Activated naive CD8-positive, alpha-beta T cell treated with anti-CD3 and anti-CD28 coated beads, Interleukin-2, amount 50 U/mL, for 24 hours (primary cell): Measurements from ENCODE around the gene AKT3.
"Not testable (repeated sequence)": the region's sequence is repeated elsewhere in the genome, so short reads cannot be mapped to it uniquely, and the experiment has no call there.

Experiments used
- ATAC-seq: fragments of 150-1000 bp; cut with Tn5 transposase; one replicate; pipeline ENCODE4 v1.10.0; 2021
- DNase-seq: peaks from one replicate; pipeline ENCODE4 v3.0.0; 2021
- H3K27ac Mint-ChIP-seq: one replicate; pipeline ENCODE4 v1.8.0; 2021; ENCODE audit warnings: mild to moderate bottlenecking, mixed read lengths
- H3K27me3 Mint-ChIP-seq: one replicate; pipeline ENCODE4 v1.8.0; 2021; ENCODE audit warnings: mixed read lengths
- H3K36me3 Mint-ChIP-seq: one replicate; pipeline ENCODE4 v1.8.0; 2021; ENCODE audit warnings: low read depth, mixed read lengths
- H3K4me1 Mint-ChIP-seq: one replicate; pipeline ENCODE4 v1.8.0; 2021; ENCODE audit warnings: mixed read lengths
- H3K4me3 Mint-ChIP-seq: one replicate; pipeline ENCODE4 v1.8.0; 2021; ENCODE audit warnings: mild to moderate bottlenecking, moderate library complexity, mixed read lengths
- H3K9me3 Mint-ChIP-seq: one replicate; pipeline ENCODE4 v1.8.0; 2021; ENCODE audit warnings: mixed read lengths

The AKT3 gene

DNA sequence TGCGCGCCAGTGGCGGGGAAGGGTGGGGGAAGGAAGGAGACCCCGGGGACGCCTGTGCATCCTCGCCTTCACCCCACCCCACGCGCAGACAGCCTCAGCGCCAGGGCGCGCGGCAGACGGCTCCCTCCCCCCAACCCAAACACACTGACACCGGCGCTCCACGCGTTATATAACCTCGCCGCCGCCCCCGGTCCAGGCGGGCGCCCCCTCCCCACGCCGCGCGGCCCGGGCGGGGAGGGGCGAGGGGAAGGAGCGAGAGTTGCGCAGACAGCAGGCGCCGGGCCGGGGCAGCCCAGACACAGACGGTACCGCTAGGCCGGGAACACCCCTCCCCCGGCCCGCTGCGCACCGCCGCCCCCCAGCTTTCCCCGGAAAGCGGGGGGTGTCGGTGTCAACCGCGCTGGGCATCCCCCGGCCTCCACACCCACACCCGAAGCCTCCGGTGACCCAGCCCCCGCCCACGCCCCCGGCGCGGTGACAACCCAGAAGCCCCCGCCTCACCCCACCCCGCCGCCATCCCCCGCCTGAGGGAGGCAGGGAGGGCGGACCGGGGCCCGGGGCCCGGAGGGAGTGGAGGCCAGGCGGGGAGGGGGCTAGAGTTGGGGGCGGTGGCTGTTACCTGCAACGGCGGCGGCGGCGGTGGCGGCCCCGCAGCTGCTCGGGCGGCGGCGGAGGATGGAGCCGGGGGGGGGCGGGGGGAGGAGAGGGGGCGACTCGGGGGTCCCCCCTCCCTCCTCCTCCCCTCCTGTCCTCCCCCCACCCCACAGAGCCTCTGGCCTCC is 432 bp downstream of the AKT3 start:
- Mint-ChIP-seq H3K27me3 (no peaks in the 10 kb centered on the region), H3K36me3 (no peaks in the 10 kb centered on the region), H3K4me3 (peak overlapping the region; percentile 91), H3K9me3 (no peaks in the 10 kb centered on the region), H3K4me1 (peaks cover 39% of the 10 kb centered on the region), H3K27ac (peak overlapping the region; percentile 93)
- ATAC-seq (peak; percentile 22), DNase-seq (peak; percentile 65)

- Mint-ChIP-seq H3K4me3 (peak overlapping the region; percentile 91), H3K4me1 (peaks cover 43% of the 10 kb centered on the region), H3K9me3 (no peaks in the 10 kb centered on the region), H3K27me3 (no peaks in the 10 kb centered on the region), H3K36me3 (no peaks in the 10 kb centered on the region), H3K27ac (peak overlapping the region; percentile 93)
- ATAC-seq: peak; percentile 8
- peak; percentile 50 for DNase-seq
Measured at GRCh38 chr1:243848858-243849420, 1.1 kb downstream of the AKT3 start.

- no peaks in the 10 kb centered on the region for H3K9me3 Mint-ChIP-seq
- DNase-seq (no peak), ATAC-seq (no peak)
- H3K27me3 Mint-ChIP-seq: no peaks in the 10 kb centered on the region
- H3K36me3 Mint-ChIP-seq: no peaks in the 10 kb centered on the region
- H3K4me1 Mint-ChIP-seq: peaks cover 49% of the 10 kb centered on the region
- H3K27ac Mint-ChIP-seq: peak overlapping the region; percentile 93
- H3K4me3 Mint-ChIP-seq: peak overlapping the region; percentile 91
Measured at GRCh38 chr1:243848165-243848857, 1.7 kb downstream of the AKT3 start.

- H3K4me1 Mint-ChIP-seq: peaks cover 49% of the 10 kb centered on the region
- DNase-seq: no peak
- no peak for ATAC-seq
- no peaks in the 10 kb centered on the region for H3K9me3 Mint-ChIP-seq
- no peaks in the 10 kb centered on the region for H3K36me3 Mint-ChIP-seq
- no peak overlapping the region for H3K27ac Mint-ChIP-seq
- no peaks in the 10 kb centered on the region for H3K27me3 Mint-ChIP-seq
- no peak overlapping the region for H3K4me3 Mint-ChIP-seq
Measured at GRCh38 chr1:243846761-243847160, 3.3 kb downstream of the AKT3 start.

DNA sequence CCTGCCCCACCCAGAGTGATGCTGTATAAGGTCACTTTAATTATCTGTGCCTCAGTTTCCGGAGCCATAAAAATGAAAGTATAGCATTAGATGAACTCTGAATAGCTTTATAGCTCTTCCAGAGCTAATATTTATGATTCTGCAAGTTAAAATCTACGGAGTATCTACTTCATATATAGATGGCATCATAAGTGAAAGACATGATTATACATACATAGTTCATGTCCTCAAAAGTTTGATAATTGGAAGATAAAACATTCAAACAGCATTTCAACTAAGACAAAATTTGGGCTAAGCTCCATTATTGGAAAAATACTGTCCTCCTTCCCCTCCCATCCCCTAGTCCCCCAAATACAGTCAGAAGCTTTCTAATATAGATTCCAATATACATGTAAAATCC is 4.2 kb downstream of the AKT3 start:
- Mint-ChIP-seq H3K27ac (no peak overlapping the region), H3K36me3 (no peaks in the 10 kb centered on the region), H3K27me3 (no peaks in the 10 kb centered on the region), H3K9me3 (no peaks in the 10 kb centered on the region), H3K4me3 (no peak overlapping the region), H3K4me1 (peaks cover 48% of the 10 kb centered on the region)
- no peak for DNase-seq
- no peak for ATAC-seq

GRCh38 chr1:243844186-243844585 is 5.9 kb downstream of the AKT3 start:
- Mint-ChIP-seq H3K36me3 (no peaks in the 10 kb centered on the region), H3K27ac (no peak overlapping the region), H3K4me1 (peaks cover 54% of the 10 kb centered on the region), H3K27me3 (no peaks in the 10 kb centered on the region), H3K9me3 (no peaks in the 10 kb centered on the region), H3K4me3 (no peak overlapping the region)
- DNase-seq (no peak), ATAC-seq (no peak)

GRCh38 chr1:243842978-243843511 is 7.0 kb downstream of the AKT3 start:
- Mint-ChIP-seq H3K27ac (peak overlapping the region; percentile 83), H3K9me3 (no peaks in the 10 kb centered on the region), H3K4me3 (peak overlapping the region; percentile 41), H3K27me3 (no peaks in the 10 kb centered on the region), H3K36me3 (no peaks in the 10 kb centered on the region), H3K4me1 (peaks cover 52% of the 10 kb centered on the region)
- ATAC-seq (peak; percentile 81), DNase-seq (peak; percentile 12)

DNA sequence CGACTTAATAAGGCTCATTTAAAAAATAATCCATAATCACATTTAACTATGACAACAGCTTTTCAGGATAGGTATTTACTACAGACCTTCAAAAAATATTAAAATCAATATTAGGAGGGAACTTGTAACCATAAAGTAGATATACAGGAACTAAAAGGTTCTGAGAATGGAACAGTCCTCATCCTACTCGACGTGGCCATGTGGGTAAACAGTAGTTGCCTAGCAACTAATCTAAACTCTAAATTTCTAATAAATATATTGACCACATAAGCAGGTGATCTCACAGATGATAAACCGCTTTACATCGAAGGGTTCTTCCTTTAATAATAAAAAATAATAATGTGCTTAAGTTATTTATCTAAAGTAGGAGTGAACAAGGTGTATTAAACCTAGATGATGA is 7.9 kb downstream of the AKT3 start:
- DNase-seq: no peak
- Mint-ChIP-seq H3K4me3 (no peak overlapping the region), H3K27me3 (no peaks in the 10 kb centered on the region), H3K4me1 (peaks cover 57% of the 10 kb centered on the region), H3K27ac (no peak overlapping the region), H3K9me3 (peaks cover 7% of the 10 kb centered on the region), H3K36me3 (peaks cover 6% of the 10 kb centered on the region)
- ATAC-seq: no peak

DNA sequence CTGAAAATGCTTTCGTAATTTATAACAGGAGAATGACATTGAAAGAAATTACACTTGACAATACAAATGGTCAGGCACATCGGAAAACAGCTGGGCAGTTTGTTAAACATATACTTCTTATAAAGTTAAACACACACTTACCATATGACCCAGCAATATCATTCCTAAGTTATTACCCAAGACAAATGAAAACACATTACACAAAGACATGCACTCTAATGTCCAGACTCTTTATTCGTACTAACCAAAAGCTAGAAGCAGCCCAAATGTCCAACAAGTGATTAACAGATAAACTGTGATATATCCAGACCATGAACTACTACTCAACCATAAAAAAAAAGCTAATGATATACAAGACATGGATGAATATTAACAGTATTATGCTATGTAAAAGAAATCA is 8.5 kb downstream of the AKT3 start:
- Mint-ChIP-seq H3K4me3 (no peak overlapping the region), H3K9me3 (peaks cover 10% of the 10 kb centered on the region), H3K4me1 (peaks cover 60% of the 10 kb centered on the region), H3K27me3 (no peaks in the 10 kb centered on the region), H3K36me3 (peaks cover 12% of the 10 kb centered on the region), H3K27ac (no peak overlapping the region)
- no peak for DNase-seq
- ATAC-seq: no peak

DNA sequence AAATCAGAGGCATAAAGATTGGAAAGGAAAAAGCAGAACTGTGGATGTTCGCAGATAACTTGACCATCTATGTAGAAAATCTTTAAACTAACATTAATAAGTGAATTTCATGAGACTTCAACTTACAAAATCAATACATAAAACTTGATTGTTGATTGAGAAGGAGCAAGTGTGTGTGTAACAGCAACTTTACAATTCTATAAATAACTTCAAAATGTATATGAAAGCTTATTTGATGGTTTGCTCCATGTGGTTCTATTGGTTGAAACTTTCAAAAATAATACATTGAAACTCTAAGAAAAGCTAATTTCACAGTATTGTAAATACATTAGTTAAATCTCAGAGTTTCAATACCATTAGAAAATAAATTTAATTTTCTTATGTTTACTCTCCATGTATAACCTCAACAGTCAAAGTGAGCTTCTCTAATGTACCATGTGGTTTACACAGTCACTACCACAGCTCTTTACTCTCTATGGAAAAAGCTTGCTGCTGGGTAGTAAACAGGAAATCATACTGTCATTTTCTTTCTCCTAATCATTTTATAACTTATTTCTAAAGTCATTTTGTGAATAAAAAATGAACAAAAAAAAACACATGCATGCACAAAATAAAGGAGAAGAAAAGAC is 12.0 kb downstream of the AKT3 start:
- ATAC-seq: peak; percentile 92
- peak overlapping the region; percentile 81 for H3K27ac Mint-ChIP-seq
- H3K27me3 Mint-ChIP-seq: no peaks in the 10 kb centered on the region
- DNase-seq: no peak
- peaks cover 40% of the 10 kb centered on the region for H3K36me3 Mint-ChIP-seq
- peaks cover 53% of the 10 kb centered on the region for H3K4me1 Mint-ChIP-seq
- no peak overlapping the region for H3K4me3 Mint-ChIP-seq
- peaks cover 33% of the 10 kb centered on the region for H3K9me3 Mint-ChIP-seq

- Mint-ChIP-seq H3K9me3 (peaks cover 33% of the 10 kb centered on the region), H3K36me3 (peaks cover 40% of the 10 kb centered on the region), H3K27ac (no peak overlapping the region), H3K27me3 (no peaks in the 10 kb centered on the region), H3K4me1 (peaks cover 54% of the 10 kb centered on the region), H3K4me3 (no peak overlapping the region)
- ATAC-seq (no peak), DNase-seq (no peak)
Measured at GRCh38 chr1:243834130-243834529, 15.9 kb downstream of the AKT3 start.

GRCh38 chr1:243831463-243831862 is 18.6 kb downstream of the AKT3 start:
- Mint-ChIP-seq H3K27me3 (no peaks in the 10 kb centered on the region), H3K27ac (peak overlapping the region; percentile 37), H3K9me3 (peaks cover 22% of the 10 kb centered on the region), H3K36me3 (peaks cover 35% of the 10 kb centered on the region), H3K4me3 (no peak overlapping the region), H3K4me1 (peaks cover 45% of the 10 kb centered on the region)
- ATAC-seq (peak; percentile 89), DNase-seq (no peak)

DNA sequence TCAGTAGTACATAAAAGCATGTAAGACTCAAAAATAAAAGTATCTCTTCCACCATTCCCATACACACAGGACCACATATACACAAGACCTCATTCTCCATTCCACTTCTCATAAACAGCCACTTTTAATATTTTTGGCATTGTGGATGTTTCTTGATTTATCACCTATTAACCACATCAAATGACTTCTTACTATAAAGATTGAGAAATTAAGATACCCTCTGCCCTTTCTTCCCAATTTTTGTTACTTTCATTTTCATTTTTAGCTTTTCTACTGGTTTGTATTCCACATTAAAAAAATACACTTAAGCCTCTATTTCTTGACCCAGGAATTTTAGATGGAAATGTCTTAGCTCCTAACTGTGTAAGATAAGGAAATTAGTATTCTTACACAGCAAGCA is 22.8 kb downstream of the AKT3 start:
- no peak overlapping the region for H3K27ac Mint-ChIP-seq
- no peaks in the 10 kb centered on the region for H3K27me3 Mint-ChIP-seq
- DNase-seq (no peak), ATAC-seq (no peak)
- H3K4me1 Mint-ChIP-seq: peaks cover 44% of the 10 kb centered on the region
- H3K4me3 Mint-ChIP-seq: no peak overlapping the region
- peaks cover 19% of the 10 kb centered on the region for H3K9me3 Mint-ChIP-seq
- peaks cover 40% of the 10 kb centered on the region for H3K36me3 Mint-ChIP-seq

GRCh38 chr1:243824907-243825306 is 25.1 kb downstream of the AKT3 start:
- not testable (repeated sequence) for ATAC-seq, H3K27me3 Mint-ChIP-seq, H3K27ac Mint-ChIP-seq, DNase-seq, H3K4me3 Mint-ChIP-seq
- H3K36me3 Mint-ChIP-seq: peaks cover 62% of the 10 kb centered on the region
- H3K9me3 Mint-ChIP-seq: peaks cover 41% of the 10 kb centered on the region
- peaks cover 29% of the 10 kb centered on the region for H3K4me1 Mint-ChIP-seq
